HG02870 (cell line): ENCODE results near the gene CRTC1.
"Not testable (repeated sequence)": the region's sequence is repeated elsewhere in the genome, so short reads cannot be mapped to it uniquely, and the experiment has no call there.

Experiments used
- ATAC-seq: cut with Tn5 transposase; IDR thresholded peaks from one replicate; pipeline ENCODE4 v1.9.1; 2021; ENCODE audit warnings: mild to moderate bottlenecking, moderate library complexity; ENCODE audit not compliant: unreplicated experiment

CRTC1 gene

GRCh38 chr19:18719541-18719940 lies 36.1 kb downstream of the CRTC1 start:
- ATAC-seq: no peak

- ATAC-seq: no peak
Measured at GRCh38 chr19:18723871-18724377, 40.4 kb downstream of the CRTC1 start.

GRCh38 chr19:18725841-18726770 lies 42.6 kb downstream of the CRTC1 start:
- no peak for ATAC-seq

- ATAC-seq: no peak
Measured at GRCh38 chr19:18726846-18727245, 43.4 kb downstream of the CRTC1 start.

- not testable (repeated sequence) for ATAC-seq
Measured at GRCh38 chr19:18727602-18728001, 44.1 kb downstream of the CRTC1 start.

DNA sequence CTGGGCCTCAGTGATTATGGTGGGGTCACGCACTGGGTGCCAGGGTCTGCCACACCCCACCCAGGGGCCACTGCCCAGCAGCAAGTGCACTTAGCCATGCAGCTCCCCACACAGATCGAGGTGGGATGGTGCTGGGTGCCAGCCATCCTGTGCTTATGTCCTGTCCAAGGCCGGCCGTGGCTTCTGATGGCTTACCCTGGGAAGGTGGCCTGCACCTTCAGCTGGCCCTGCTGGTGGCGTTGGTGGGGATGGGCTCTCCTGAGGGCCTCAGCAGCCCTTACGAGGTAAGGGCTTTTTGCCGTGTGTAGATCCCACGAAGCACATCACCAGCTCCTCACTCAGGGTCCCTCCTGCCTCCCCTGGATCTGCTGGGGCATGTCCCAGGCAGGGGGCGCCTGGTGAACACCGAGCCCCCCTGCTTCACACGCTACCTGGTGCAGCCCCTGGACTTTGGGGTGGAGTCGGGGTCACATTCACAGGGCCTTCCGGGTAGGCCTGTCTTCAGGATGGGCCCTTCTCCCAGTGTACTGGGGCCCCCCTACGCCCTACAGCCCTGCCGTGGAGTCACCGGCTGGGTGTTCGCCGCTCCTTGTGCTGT lies 46.6 kb downstream of the CRTC1 start:
- ATAC-seq: no peak

DNA sequence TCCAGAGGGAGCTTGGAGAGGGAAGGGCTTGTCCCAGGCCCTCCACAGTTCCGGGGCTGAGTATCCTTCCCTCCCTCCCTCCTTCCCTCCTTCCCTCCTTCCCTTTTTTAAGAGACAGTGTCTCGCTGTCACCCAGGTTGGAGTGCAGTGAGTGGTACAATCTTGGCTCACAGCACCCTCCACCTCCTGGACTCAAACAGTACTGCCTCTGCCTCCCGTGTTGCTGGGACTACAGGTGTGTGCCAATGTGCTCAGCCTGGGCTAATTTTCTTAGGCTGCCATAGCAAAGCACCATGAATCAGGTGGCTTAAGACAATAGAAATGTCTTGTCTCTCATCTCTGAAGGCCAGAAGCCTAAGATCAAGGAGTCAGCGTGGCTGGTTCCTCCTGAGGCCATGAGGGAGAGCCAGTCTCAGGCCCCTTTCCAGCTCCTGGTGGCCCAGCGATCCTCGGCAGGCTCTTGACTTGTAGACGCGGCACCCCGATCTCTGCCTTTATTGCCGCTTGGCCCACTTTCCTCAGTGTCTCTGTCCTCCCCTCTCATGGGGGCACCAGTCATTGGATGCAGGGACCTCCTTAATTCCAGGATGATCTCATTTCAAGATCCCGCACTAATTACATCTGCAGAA lies 47.5 kb downstream of the CRTC1 start:
- no peak for ATAC-seq

DNA sequence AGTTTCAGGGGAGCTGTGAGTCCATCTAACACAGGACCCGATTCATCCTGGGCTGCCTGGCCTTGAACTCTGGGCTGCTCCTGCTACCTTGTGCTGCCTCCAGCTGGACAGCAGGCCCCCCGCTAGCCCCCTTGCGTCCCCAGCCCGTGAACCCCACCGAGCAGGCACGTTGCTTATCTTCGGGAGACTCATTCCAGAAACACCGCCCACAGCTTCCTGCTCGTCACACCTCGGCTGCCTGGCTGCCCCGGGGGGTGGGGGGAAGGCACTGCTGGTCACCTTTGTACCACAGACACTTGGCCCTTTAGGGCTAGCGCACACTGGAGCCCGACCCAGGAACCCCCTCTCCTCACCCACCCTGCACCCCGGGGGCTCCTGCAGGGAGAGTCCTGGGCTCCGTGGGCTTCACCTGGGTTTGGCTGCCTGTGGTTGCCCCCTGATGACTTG lies 48.1 kb downstream of the CRTC1 start:
- no peak for ATAC-seq

- no peak for ATAC-seq
Measured at GRCh38 chr19:18733196-18733647, 49.7 kb downstream of the CRTC1 start.

- ATAC-seq: not testable (repeated sequence)
Measured at GRCh38 chr19:18733762-18734332, 50.4 kb downstream of the CRTC1 start.

- no peak for ATAC-seq
Measured at GRCh38 chr19:18735324-18735723, 51.8 kb downstream of the CRTC1 start.

DNA sequence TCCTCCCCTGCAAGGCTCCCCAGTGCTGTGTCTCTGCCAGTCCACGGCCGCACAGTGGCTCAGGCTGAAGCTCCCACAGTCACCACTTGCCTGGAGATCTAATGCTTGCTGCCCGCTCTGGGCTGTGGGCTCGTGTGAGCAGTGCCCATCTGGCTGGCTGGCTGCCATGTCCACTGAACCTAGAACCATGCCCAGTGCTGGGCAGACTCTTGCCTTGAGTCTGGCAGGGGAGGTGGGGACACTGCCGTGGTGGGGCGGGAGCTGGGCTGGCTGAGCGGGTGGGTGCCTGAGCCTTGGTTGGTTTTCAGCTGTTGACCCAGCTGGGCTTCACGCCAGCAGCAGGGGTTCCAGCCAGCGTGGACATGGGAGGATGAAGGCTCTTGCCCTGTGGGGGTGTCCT lies 52.3 kb downstream of the CRTC1 start:
- no peak for ATAC-seq

- no peak for ATAC-seq
Measured at GRCh38 chr19:18736415-18737336, 53.2 kb downstream of the CRTC1 start.

DNA sequence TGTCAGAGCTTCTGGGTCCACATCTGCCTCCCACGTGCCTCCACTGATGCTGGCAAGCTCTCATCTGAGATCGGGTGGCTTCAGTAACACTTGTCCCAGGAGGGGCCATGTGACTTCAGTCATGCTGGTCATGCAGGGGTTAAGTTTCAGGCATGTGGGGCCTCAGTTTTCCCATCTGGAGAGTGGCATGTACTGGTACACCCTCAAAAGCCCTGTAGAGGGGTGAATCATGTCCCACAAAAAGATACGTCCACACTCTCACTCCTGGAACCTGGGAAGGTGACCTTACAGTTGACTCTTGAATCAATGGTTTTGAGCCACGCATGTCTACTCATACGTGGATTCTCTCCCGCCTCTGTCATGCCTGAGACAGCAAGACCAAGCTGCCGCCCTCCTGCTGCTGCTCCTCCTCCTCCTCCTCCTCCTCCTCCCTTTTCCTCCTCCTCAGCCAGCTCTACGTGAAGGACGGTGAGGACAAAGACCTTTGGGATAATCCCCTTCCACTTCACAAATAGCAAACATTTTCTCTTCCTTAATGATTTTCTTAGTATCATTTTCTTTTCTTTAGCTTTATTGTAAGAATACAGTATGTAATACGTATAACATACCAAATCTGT lies 54.0 kb downstream of the CRTC1 start:
- no peak for ATAC-seq

GRCh38 chr19:18737954-18738351 lies 54.5 kb downstream of the CRTC1 start:
- no peak for ATAC-seq

- no peak for ATAC-seq
Measured at GRCh38 chr19:18738961-18739690, 55.6 kb downstream of the CRTC1 start.

DNA sequence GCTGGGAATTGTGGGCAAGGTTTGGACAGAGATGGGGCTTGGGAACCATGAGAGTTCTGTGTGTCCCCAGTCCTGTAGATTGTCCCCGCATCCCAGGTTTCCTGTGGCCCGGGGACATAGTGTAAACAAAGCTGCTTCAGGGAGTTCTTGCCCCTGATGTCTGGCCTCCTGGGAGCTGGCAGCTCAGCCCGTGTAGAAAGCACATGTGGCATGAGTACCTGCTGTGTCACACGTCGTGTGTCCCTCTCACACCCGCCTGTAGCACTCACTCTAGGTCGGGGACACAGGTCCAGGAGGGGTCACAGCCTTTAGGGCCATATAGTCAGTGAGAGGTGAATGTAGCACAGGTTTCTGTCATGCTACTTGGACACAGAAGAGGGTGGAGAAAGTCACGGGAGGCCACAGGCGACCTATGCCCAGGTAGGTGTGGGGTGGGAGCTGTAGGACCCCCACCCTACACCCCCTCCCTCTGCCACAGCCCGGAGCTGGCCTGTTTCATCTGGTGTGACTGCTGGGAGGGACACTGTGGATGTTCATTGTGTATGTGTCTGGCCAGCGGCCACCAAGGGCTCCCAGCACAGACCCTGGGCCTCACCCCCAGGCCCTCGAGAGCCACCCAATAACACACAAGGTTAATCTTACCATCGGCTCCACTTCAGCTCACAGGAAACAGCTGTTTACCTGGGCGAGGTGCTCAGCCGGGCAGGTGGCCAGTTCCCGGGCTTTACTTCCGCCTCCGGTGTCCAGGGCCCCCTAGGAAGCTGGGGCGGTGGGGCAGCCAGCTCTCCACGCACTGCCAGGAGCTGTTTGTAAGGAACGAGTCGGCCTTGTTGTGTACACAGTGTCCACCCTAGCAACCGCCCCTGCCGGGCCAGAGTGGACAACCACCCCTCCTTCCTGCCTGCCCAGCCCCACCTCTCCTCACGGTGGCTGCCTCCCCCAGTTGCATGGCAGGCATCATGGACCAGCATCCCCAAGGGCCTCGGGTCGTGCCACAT lies 57.9 kb downstream of the CRTC1 start:
- ATAC-seq: no peak

GRCh38 chr19:18742324-18742723 lies 58.8 kb downstream of the CRTC1 start:
- ATAC-seq: no peak
